ENCODE measurements around the gene NEDD9. TPM values are rescaled to one million over a fixed set of nuclear protein-coding genes. Genes with fewer than 3 reads are reported as not detected.

Gene NEDD9
- total RNA-seq, 1 experiment from 2014 or later, result 0.28 TPM

DNA sequence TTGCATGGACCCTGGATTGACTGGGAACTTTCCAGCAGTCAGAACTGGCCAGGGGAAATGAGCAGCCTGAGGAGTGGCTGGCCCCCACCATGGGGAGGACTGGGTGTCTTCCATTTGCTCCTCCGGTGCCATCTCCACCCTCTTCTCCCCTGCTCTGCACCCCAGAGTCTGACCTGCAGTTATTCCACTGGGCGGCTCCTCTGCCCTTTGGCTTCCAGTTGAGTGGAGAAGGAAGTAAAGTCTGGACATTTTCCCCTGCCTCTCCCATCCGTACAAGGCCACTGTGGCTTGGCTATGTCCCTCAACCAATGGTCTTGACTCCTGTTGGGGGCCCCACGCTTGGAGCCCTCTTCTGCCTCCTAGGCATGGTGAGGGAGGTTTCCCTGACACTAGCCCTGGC, 47.9 kb upstream of the NEDD9 start:
- BruUV-seq (replicated peaks), result no TSS peak
- no peaks in the 10 kb centered on the region; the same call in 1 of the 2 replicates for H3K27me3 ChIP-seq (ENCODE audit: control insufficient read depth, insufficient read depth, low read length)
- TF ChIP-seq, protein P1, sequence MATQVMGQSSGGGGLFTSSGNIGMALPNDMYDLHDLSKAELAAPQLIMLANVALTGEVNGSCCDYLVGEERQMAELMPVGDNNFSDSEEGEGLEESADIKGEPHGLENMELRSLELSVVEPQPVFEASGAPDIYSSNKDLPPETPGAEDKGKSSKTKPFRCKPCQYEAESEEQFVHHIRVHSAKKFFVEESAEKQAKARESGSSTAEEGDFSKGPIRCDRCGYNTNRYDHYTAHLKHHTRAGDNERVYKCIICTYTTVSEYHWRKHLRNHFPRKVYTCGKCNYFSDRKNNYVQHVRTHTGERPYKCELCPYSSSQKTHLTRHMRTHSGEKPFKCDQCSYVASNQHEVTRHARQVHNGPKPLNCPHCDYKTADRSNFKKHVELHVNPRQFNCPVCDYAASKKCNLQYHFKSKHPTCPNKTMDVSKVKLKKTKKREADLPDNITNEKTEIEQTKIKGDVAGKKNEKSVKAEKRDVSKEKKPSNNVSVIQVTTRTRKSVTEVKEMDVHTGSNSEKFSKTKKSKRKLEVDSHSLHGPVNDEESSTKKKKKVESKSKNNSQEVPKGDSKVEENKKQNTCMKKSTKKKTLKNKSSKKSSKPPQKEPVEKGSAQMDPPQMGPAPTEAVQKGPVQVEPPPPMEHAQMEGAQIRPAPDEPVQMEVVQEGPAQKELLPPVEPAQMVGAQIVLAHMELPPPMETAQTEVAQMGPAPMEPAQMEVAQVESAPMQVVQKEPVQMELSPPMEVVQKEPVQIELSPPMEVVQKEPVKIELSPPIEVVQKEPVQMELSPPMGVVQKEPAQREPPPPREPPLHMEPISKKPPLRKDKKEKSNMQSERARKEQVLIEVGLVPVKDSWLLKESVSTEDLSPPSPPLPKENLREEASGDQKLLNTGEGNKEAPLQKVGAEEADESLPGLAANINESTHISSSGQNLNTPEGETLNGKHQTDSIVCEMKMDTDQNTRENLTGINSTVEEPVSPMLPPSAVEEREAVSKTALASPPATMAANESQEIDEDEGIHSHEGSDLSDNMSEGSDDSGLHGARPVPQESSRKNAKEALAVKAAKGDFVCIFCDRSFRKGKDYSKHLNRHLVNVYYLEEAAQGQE (IDR thresholded peaks at IDR 0.05; ENCODE audit: insufficient read depth in 1 of 2, low read depth in 2 of 2, low read length in 1 of 2), result no peak
- TF ChIP-seq SIN3A (IDR thresholded peaks at IDR 0.05; ENCODE audit: borderline replicate concordance, insufficient read depth, low read depth, low read length), result no peak
- TF ChIP-seq POLR2AphosphoS5 (IDR thresholded peaks at IDR 0.05; ENCODE audit: low read depth, low read length), result no peak
- TF ChIP-seq, protein P2, sequence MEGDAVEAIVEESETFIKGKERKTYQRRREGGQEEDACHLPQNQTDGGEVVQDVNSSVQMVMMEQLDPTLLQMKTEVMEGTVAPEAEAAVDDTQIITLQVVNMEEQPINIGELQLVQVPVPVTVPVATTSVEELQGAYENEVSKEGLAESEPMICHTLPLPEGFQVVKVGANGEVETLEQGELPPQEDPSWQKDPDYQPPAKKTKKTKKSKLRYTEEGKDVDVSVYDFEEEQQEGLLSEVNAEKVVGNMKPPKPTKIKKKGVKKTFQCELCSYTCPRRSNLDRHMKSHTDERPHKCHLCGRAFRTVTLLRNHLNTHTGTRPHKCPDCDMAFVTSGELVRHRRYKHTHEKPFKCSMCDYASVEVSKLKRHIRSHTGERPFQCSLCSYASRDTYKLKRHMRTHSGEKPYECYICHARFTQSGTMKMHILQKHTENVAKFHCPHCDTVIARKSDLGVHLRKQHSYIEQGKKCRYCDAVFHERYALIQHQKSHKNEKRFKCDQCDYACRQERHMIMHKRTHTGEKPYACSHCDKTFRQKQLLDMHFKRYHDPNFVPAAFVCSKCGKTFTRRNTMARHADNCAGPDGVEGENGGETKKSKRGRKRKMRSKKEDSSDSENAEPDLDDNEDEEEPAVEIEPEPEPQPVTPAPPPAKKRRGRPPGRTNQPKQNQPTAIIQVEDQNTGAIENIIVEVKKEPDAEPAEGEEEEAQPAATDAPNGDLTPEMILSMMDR (IDR thresholded peaks at IDR 0.05), result no peak
- TF ChIP-seq TCF7L2 (IDR thresholded peaks at IDR 0.05; ENCODE audit: low read depth, low read length), result no peak
- no peak overlapping the region for H3K27ac ChIP-seq (ENCODE audit: low read length)
- ChIA-PET CTCF (no interaction called here), POLR2A (no interaction called here)
- H3K4me1 ChIP-seq (ENCODE audit: control insufficient read depth, insufficient read depth, low read length), result no peaks in the 10 kb centered on the region
- no peaks in the 10 kb centered on the region for H3K36me3 ChIP-seq (ENCODE audit: control insufficient read depth, insufficient read depth, low read length)
- in situ Hi-C loops (cut with HindIII; ENCODE audit: low pct_unique_long_range_greater_than_20kb, low sequenced_read_pairs), result no loop called here
- DNase-seq (ENCODE audit: low read depth, low spot score) (no peak), ATAC-seq (no peak)
- no peaks in the 10 kb centered on the region for H3K9me3 ChIP-seq (ENCODE audit: control insufficient read depth, insufficient read depth, low read depth, low read length)
- H3K4me3 ChIP-seq (ENCODE audit: low read depth in 2 of 2, low read length in 2 of 2), result no peak overlapping the region
- intact Hi-C loops (cut with micrococcal nuclease; ENCODE audit: unreplicated experiment), result no loop called here

DNA sequence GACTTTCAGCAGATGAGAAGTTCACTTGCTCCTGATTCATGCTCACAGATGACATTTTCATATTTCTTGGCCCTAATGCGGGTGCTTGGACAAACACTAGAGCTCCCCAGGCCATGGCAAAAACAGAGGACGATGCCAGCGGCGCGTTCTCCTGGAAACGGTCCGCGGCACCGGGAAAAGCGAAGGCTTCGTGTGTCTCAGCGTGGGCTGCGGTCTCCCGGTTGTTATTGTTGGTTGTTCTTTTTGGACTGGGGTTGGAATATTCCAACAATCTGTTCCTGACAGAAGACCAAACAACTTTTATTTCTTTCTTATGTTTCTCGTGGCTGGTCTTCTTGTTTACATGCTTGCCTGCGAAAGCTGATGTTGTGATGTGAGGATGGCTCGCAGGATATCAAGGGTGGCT, 46.8 kb upstream of the NEDD9 start:
- H3K27me3 ChIP-seq (ENCODE audit: control insufficient read depth, insufficient read depth, low read length), result no peaks in the 10 kb centered on the region; the same call in 1 of the 2 replicates
- intact Hi-C loops (cut with micrococcal nuclease; ENCODE audit: unreplicated experiment), result no loop called here
- no TSS peak for BruUV-seq (replicated peaks)
- ChIA-PET CTCF (no interaction called here), POLR2A (no interaction called here)
- H3K9me3 ChIP-seq (ENCODE audit: control insufficient read depth, insufficient read depth, low read depth, low read length), result no peaks in the 10 kb centered on the region
- no peak for DNase-seq (ENCODE audit: low read depth, low spot score)
- no peaks in the 10 kb centered on the region for H3K4me1 ChIP-seq (ENCODE audit: control insufficient read depth, insufficient read depth, low read length)
- no peaks in the 10 kb centered on the region for H3K36me3 ChIP-seq (ENCODE audit: control insufficient read depth, insufficient read depth, low read length)
- in situ Hi-C loops (cut with HindIII; ENCODE audit: low pct_unique_long_range_greater_than_20kb, low sequenced_read_pairs), result no loop called here
- TF ChIP-seq POLR2AphosphoS5 (IDR thresholded peaks at IDR 0.05; ENCODE audit: low read depth, low read length) (no peak), TCF7L2 (IDR thresholded peaks at IDR 0.05; ENCODE audit: low read depth, low read length) (no peak), SIN3A (IDR thresholded peaks at IDR 0.05; ENCODE audit: borderline replicate concordance, insufficient read depth, low read depth, low read length) (no peak)
- TF ChIP-seq, protein P1 (IDR thresholded peaks at IDR 0.05; ENCODE audit: insufficient read depth in 1 of 2, low read depth in 2 of 2, low read length in 1 of 2), result no peak
- TF ChIP-seq, protein P2 (IDR thresholded peaks at IDR 0.05), result no peak
- no peak overlapping the region for H3K4me3 ChIP-seq (ENCODE audit: low read depth in 2 of 2, low read length in 2 of 2)
- no peak overlapping the region for H3K27ac ChIP-seq (ENCODE audit: low read length)
- no peak for ATAC-seq
